HG02571 (cell line): ENCODE results near the gene NOP53.
"Not testable (repeated sequence)": the region's sequence is repeated elsewhere in the genome, so short reads cannot be mapped to it uniquely, and the experiment has no call there.

Experiments
- ATAC-seq: cut with Tn5 transposase; IDR thresholded peaks from one replicate; pipeline ENCODE4 v1.9.1; 2021; ENCODE audit warnings: mild to moderate bottlenecking, moderate library complexity; ENCODE audit not compliant: unreplicated experiment

NOP53 gene

DNA sequence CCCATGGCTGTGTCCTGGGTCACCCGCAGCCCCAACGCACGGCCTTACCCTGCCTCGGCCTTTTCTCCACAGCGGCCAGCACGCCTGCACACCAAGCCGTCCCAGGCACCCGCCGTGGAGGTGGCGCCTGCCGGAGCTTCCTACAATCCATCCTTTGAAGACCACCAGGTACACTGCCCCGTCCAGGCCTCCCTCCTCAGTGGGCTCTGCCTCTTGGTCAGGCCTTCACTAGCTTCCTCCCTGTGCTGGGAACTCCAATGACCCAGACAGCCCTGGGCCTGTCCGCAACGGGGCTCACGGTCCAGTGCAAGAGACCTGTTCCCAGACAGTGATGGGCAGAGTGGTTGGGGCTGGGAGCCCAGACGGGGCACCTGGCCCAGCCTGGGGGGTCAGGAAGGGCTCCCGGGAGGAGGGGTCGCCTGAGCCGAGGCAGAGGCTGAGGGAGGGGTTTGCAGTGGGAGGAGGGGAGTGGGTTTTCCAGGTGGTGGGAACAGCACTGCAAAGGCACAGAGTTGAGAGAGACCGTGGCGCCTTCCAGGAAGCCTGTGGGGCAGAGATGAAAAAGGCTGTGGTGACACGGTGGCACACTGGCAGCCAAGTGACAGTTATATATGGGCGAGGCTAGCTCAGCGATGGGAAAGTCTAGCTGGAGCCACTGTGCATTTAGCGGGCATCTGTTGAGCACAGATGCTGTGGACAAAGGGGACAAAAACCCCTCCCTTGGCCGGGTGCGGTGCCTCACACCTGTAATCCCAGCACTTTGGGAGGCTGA, 7.3 kb downstream of the NOP53 start:
- ATAC-seq: no peak

DNA sequence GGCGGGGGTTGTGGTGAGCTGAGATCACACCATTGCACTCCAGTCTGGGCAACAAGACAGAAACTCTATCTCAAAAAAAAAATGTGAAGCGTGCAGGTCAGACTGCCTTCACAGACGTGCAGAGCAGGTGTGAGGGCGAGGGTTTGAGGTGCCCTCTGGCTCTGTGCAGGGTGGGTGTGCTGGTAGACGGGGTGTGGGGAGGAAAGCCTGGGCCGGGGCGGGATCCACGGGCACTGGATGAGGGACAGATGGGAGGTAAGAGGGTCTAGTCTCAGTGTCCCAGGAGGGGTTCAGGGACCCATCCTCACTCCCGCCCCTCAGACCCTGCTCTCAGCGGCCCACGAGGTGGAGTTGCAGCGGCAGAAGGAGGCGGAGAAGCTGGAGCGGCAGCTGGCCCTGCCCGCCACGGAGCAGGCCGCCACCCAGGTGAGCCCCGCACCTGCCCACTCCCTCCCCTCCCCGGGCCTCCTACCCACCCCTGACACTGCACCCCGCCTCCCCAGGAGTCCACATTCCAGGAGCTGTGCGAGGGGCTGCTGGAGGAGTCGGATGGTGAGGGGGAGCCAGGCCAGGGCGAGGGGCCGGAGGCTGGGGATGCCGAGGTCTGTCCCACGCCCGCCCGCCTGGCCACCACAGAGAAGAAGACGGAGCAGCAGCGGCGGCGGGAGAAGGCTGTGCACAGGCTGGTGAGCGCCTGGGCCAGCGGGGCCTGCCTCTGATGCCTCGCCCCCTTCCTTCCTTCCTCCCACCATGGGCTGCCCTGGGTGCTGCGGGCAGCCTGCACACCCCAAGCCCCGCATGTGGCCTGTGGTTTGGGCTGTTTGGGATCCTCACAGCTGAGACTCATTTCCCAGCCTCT, 9.1 kb downstream of the NOP53 start:
- ATAC-seq: no peak

DNA sequence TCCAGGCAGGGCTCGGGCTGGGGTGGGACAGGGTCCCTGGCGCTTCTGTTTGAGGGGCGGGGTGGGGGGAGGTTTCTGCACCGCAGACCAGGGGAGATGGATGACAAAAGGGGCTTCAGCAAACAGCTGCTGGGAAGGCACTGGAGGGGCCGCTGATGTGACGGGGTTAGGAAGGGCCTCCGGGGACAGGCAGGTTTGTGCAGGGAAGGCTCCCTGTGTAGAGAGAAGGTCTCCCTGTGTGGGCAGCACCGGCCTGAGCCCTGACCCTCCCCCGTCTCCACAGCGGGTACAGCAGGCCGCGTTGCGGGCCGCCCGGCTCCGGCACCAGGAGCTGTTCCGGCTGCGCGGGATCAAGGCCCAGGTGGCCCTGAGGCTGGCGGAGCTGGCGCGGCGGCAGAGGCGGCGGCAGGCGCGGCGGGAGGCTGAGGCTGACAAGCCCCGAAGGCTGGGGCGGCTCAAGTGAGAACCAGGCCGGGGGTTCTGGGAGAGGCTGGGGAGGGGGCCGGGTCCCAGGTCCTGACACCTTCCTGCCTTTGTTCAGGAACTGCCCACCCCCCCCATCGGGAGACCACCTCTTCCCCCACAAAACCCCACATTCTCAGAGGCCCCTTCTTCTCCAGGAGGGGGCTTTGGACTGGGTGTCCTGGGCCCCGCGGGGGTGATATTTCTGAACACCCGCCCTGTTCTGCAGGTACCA, 9.9 kb downstream of the NOP53 start:
- ATAC-seq: no peak

DNA sequence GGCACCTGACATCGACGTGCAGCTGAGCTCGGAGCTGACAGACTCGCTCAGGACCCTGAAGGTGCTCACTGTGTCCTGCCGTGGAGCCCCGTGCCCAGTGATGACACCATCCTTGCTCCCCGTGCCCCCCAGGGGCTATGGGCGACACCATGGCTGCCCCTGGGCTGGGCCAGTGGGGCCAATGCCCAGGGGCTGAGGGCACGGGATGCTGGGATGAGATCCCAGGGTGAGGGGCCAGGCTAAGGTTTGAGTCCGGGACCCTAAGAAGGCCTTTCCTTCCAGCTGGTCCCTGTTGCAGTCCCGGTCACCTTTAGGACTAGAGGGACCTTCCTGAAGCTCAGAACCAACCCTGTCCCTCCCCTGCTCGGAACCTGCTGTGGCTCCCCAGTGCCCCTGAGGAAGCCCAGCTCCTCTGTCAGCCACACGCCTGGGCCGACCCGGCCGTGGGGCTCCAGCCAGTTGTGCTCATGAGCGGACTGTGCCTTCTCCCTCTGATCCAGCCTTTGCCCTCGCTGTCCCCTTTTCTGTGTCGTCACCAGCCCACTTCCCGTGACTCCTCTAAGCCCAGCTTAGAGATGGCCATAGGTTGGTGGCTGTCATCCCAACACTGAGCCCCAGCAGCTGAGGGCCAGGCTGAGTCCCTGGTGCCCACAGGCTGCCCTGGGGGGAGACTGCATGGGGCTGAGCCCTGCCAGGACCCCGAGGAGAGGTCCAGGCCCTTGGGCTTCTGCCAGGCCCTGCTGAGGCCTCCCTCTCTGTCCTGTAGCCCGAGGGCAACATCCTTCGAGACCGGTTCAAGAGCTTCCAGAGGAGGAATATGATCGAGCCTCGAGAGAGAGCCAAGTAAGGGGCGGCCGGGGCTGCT, 10.6 kb downstream of the NOP53 start:
- ATAC-seq: no peak

DNA sequence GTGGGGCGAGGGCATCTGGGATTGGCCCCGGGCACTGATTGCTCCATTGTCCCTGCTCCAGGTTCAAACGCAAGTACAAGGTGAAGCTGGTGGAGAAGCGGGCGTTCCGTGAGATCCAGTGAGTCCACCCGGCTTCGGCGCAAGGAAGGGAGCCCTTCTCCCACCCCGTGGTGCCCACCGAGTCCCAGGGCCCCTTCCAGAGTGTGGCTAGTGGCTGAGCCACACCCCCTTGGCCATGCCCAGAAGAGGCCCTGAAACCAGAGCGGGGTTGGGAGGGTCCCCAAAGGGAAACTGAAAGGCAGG, 11.2 kb downstream of the NOP53 start:
- ATAC-seq: no peak

DNA sequence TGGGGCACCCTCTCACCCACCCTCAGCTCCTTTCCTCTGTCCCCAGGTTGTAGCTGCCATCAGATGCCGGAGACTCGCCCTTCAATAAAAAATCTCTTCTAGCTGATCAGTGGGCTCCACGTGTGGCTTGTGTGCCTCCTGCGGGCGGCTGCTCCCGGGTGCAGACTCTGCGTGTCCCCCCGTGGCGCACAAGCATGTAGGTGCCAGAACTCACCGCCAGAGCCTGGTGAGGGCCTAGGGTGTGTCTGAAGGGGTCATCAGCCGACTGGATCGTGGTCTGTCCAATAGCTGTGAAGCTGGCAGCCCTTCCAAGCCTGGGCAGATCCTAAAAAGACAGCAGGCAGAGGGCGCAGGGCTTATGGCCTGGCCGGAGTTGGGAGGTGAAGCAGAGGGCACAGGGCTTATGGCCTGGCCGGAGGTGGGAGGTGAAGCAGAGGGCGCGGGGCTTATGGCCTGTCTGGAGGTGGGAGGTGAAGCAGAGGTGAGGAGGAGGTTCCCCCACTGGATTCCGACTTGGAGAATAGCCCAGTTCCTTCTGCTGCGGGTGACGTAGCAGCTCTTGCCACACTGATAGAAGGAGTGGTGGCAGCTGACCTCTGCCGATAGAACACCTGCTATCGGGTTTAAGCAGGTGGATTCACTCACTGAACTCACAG, 11.7 kb downstream of the NOP53 start:
- no peak for ATAC-seq

DNA sequence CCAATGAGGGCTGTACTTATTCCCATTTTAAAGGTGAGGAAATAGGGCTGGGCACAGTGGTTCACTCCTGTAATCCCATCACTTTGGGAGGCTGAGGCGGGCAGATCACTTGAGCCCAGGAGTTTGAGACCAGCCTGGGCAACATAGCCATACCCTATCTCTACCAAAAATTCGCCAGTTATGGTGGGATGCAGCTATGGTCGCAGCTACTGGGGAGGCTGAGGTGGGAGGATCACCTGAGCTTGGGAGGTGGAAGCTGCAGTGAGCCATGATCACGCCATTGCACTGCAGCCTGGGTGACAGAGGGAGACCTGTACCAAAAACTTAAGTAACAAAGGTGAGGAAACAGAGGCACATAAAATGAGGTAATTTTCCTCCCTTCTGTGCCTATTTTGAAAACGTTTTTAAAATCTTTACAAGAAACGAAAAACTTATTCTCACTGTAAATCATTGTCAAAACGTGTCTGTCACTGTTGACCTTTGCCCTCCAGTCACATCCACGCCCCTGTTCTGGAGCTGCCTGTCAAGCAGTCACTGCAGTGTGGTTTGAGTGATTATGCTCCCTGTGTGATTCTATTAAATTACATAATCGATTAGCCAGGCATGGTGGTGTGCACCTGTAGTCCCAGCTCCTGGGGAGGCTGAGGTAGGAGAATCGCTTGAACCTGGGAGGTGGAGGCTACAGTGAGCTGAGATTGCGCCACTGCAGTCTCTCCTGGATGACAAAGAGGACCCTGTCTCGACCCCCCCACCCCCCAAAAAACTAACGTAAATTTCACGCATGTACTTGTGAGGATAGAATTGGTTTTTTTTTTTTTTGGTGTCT, 12.5 kb downstream of the NOP53 start:
- no peak for ATAC-seq

DNA sequence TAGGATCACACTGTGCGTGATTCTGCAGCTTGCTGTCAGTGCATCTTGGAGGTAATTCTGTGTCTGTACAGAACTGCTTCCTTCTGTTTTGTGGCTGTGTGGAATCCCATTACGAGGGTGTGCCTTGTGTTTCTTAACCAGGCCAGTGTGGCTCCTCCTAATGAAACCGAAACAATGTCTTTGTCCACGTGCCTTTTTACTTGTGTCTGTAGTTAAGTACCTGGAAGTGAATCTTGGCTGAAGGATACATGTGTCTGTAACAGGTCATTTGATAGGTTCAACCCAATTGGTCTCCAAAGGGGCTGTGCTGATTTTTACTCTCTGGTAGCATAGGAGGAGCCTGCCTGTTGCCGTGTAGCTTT, 13.1 kb downstream of the NOP53 start:
- no peak for ATAC-seq

DNA sequence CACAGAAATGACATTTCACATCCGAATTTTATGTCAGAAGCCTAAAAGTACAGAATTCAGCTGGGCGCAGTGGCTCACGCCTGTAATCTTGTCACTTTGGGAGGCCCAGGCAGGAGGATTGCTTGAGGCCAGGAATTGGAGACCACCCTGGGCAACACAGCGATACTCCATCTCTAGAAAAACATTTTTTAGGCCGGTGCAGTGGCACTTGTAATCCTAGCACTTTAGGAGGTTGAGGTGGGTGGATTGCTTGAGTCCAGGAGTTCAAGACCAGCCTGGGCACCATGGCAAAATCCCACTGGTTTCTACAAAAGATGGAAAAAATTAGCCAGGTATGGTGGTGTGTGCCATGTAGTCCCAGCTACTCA, 15.3 kb downstream of the NOP53 start:
- ATAC-seq: no peak

DNA sequence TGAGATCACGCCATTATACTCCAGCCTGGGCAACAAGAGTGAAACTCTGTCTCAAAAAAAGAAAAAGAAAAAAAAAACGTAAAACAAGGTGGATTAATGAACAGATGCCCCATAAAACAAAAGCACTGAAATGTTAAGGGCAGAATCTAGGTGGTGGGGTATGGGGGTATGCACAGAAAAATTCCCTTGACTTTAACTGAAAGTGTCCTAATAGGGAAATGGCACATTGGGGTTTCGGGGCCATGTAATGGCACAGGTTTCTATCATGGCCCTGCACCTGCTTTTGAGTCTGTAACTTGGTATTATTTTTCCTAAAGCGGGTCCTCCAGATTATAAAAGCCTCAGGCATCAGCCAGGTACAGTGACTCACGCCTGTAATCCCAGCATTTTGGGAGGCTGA, 16.2 kb downstream of the NOP53 start:
- ATAC-seq: no peak

DNA sequence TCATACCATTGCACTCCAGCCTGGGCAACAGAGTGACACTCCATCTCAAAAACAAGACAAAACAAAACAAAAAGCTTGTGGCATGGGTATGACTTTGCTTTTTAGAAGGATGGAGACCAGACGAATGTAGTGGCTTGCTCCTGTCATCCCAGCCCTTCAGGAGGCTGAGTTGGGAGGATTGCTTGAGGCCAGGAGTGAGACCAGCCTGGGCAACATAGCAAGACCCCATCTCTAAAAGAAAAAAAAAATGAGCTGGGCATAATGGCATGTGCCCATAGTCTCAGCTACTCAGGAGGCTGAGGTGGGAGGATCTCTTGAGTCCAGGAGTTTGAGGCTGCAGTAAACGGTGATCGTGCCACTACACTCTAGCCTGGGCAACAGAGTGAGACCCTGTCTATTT, 16.8 kb downstream of the NOP53 start:
- ATAC-seq: no peak

DNA sequence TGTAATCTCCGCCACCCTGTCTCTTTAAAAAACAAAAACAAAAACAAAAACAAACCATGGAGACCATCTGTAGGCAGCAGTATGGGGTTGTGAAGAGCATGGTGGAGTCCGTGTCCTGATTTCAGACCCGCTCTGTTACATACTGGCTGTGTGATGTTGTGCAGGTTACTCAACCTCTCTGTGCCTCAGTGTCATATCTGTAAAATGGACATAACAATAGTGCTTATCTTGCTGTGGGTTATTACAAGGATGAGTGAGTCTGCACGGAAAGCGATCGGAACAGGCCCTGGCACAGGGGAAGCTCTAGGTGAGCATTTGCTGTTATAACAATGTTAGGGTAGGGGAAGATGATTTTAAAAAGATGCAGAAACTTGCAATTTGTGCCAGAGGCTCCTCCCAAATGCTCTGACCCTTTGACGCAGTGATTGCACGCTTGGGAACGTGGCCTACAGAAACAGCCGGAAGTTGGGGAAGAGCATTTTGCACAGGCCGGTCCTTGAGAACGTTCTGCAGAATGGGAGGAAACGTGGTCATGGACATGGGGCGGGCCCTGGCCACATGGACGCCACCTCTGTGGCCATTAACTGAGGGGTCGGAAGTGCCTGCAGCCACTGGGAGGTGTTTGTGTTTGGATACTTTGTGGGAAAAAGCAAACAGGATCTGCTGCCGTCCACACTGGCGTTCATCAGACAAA, 17.4 kb downstream of the NOP53 start:
- ATAC-seq: no peak

DNA sequence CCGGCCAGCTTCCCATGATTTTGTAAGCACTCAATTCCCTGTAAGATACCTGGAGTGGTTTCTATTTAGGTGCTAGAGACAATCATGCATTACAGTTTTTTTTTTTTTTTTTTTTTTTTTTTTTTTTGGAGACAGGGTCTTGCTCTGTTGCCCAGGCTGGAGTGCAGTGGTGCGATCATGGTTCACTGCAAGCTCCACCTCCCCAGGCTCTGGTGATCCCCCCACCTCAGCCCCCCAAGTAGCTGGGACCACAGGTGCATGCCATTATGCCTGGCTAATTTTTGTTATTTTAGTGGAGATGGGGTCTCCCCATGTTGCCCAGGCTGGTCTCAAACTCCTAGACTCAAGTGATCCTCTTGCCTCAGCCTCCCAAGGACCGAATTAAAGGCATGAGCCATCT, 19.4 kb downstream of the NOP53 start:
- not testable (repeated sequence) for ATAC-seq

DNA sequence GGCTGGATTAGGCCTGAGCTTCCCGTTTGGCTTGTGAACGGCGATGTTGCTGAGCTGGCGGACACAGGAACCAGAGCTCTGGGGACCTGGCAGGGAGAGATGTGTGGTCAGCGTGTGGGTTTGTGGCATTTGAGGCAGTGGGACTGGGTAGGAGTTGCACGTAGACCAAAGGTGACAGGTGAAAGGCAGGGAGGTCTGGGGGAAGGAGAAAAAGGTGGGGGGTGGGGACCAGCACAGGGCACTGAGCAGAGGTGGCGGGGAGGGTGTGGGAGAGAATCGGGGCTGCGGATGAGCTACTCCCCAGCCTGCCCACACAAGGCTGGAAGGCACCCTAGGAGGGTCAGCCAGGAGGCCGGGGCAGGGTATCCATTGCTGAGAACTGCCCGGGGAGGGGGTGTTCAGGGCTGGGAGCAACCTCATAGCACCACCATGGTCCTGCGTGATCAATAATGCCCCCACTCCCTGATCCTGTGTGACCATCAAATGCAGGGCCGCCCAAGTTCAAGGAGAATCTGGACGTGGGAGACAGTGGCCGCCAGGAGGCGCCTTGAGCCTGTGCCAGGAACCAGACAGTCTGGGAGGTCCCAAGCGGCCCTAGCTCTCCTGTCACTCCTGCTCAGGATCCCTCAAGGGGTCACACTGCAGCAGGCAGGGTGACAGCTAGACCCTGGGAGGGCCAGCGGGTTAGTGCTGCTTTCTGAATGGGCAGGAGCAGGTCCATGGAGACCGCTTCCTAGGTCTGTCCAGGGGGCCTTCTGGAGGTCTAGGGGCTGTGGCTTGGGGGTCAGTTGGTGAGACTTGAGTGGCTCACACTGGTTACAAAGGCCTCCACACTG, 20.4 kb downstream of the NOP53 start:
- ATAC-seq: no peak

DNA sequence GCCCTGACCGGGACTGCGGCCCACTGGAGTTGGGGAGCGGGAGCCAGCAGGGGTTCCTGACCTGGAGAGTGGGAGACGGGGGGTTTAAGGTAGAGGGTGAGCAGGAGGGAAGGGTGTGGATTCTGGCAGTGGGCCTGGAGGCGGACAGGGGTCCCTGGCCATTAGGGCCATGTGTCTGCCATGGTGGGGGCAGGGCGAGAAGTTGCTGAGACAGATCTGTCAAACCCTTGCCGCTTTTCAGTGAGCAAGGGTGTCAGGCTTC, 20.9 kb downstream of the NOP53 start:
- ATAC-seq: no peak

DNA sequence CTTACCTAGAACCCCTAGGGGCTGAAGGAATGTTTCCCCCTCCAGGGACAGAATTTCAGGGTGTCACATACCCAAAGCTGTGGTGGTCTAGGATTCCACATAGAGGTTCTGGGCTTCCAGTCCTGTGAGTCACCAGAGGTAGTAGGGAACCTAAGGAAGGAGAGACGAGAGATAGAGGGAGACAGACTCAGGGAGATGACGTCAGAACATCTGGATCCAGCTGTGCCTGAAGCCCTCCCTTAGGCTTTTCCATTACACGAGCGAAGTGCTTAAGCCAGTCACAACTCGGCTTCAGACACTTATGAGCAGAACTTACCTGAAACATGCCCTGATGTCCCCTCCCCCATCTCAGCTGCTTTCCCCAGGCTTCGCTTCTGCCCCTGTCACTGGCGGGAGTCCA, 21.3 kb downstream of the NOP53 start:
- no peak for ATAC-seq

DNA sequence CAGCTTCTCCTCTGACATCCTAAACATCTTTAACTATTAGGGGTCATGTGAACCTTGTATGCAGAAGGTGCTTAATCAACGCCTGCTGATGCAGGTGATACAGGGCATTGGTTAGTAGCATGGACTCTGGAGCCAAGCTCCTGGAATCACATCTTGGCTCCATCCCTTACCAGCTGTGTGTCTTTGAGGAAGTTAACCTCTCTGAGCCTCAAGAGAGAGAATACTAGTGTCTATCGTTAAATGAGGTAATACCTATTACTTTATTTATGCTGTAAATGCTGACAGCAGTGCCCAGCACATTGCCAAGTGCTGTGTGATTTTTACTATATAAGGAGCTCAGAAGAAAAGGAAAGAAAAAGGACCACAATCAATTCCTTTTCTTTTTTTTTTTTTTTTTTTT, 22.0 kb downstream of the NOP53 start:
- no peak for ATAC-seq

DNA sequence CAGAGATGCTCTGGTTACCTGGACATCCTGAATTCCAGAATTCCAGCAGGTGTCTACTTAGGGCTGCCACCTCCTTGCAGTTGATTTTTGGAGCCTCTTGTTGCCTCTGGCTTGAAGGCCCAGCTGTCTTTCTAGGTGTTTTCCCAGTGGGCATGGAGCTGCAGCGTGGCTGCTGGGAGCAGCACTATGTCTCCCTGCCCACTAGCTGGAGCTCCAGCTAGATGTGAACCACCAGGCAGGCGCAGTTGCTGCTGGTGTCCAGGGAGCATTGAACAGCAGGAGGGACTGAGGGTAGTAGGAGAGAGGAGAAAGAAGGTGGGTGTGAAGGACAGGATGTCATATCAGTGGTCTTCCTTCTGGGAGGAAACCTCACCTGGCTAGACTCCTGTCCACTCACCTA, 23.3 kb downstream of the NOP53 start:
- ATAC-seq: no peak

DNA sequence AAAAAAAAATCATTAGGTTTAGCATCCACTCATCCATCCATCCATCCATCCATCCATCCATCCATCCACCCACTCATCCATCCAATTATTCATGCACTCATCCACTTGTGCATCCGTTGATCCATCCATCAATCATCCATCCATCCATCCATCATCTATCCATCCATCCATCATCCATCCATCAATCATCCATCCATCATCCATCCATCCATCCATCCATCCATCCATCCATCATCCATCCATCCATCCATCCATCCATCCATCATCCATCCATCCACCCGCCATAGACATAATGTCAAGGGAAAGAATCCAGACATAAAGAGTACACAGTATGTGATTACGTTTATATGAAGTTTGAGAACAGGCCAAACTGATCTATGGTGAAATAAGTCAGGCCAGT, 24.2 kb downstream of the NOP53 start:
- ATAC-seq: no peak
